Activated CD4-positive, CD25-positive, alpha-beta regulatory T cell treated with anti-CD3 and anti-CD28 coated beads, Interleukin-2, amount 50 U/mL, for 72 hours (primary cell): Measurements from ENCODE around the gene RHCG.

Experiments used
- DNase-seq: peaks from one replicate; pipeline ENCODE4 v3.0.0; 2021

Gene RHCG

DNA sequence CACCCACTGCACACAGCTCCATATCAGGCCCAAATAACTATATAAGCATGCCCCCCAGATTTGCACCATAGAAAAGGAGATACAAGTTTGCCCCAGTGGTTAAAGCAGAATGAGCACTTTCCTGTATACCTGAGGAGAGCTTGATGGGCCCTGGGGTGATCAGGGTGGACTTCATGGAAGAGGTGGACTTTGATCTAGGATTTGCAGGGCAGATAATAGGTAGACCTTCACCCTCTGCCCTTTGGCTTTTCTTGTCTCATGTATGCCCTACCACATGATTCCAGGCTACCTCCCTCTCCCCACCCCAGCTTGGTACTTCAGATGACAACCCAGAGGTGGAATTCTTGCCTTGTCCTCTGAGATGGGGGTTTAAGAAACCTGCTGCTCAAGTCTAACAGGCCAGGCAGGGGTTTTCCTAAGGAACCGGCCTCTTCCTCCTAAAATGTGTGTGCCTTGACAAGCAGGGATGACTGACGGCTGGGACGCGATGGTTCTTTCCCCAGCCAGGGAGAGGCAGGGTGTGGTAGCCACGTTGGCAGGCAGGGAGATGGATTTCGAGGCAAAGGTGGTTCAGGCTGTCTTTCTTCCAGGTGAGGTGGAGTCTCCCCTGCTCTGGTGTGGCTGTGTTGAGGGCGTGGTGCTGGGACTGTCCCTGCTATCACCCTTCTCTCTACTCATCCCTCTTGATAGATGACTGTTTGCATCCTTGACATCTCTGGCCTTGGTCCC, 6.6 kb upstream of the RHCG start:
- no peak for DNase-seq

DNA sequence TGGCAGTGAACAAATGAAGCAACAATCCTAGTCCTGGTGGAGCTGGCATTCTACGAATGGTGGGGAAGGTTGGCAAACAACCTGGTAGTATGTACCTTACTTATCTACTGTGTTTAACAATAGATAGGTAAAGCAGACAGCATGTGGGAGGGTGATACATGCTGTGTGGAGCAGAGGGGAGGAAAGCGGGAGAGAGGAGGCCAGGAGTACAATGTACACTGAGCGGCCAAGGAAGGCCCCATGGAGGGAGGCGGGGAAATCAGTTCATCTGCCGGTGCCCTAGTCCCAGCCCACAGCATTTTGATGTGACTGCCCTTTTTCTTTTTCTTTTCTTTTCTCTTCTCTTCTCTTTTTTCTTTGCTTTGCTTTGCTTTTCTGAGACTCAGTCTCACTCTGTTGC, 5.3 kb upstream of the RHCG start:
- DNase-seq, result no peak

DNA sequence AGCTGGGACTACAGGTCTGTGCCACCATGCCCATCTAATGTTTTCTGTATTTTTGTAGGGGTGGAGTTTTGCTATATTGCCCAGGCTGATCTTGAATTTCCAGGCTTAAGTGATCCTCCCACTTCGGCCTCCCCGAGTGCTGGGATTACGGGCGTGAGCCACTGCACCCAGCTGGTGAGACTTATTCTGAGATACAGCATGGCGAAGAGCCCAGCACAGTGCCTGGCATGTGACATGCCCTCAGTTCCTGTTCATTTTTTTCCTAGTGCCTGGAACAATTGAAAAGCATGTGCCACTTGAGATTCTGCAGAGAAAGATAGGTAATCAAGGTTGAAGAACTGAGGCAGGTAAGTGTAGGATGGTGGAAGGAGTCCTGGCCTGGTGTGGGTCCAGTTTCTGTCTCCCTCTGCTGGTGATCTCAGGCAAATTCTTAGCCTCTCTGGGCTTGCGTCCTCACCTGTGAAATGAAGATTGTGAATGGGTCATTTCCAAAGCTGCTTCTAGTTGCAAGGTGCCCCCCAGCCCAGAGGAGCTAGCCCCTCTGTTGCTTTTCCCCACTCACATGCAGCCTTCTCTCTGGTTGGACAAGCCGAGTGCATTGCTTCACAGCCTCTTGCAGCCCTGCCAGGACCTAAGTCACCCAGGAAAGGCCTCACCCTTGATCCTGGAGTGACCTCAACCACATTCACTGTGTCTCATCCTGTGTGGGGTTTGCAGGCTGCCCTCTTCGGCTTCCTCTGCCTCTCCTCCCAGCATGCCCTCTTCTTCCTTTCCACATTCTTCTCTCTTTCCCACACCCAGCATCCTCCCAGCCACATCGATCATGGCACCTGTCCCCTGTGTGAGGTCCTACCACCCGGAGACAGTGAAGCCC, 4.3 kb upstream of the RHCG start:
- no peak for DNase-seq

DNA sequence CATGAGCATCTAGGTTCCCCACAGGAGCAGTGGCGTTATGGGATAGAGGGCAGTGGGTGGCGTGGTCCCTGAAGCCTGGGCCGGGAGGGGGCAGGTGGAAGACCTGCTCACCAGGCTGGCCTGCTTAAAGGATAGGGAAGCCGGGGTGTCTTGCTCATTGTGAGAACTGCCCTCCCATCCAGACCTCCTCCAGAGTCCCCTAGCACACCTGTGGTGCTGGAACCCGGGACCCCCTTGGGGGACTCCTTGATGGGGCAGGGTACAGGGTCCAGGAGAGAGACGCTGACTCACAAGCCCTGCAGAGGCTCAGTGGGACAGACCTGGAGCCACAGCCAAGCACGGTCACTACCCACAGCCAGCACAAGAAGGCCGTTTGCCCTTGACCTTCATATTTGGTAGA, 2.8 kb upstream of the RHCG start:
- no peak for DNase-seq

GRCh38 chr15:89498574-89498906, 2.2 kb upstream of the RHCG start:
- DNase-seq, result no peak

GRCh38 chr15:89497231-89497630, 848 bp upstream of the RHCG start:
- DNase-seq, result no peak

- no peak for DNase-seq
Observed at GRCh38 chr15:89495638-89496145, 691 bp downstream of the RHCG start.

DNA sequence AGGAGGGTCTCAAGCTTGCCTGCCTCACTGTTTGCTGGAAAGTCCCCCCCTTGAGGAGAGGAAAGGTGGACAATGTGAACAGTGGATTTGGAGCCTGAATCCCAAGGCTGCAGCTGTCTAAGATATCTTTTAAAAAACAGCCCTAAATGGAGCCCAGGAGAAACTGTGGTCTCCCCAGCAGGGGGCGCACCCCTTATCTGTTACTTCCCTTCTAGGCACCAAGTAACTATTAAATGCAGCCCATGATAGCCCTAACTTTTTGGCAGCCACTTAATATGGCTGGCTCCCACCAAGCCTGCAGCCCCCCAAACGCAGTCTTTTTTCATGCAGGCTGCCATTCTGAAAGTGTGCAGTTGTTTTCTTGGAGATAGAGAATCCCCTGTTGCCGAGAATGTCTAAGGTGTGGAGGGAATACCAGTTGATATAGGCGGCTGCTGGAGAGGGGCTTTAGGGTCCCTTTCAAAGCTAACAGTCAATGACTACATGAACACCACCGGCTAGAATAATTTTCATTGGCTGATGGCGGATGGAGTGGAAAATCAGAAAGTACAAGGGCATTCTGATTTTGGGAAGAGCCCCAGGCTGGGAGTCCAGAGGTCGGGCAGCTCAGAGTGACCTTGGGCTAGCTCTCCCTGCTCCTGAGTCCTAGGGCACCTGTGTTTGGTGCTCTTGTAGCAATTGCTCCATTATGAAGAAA, 1.3 kb downstream of the RHCG start:
- peak; percentile 49 for DNase-seq

DNA sequence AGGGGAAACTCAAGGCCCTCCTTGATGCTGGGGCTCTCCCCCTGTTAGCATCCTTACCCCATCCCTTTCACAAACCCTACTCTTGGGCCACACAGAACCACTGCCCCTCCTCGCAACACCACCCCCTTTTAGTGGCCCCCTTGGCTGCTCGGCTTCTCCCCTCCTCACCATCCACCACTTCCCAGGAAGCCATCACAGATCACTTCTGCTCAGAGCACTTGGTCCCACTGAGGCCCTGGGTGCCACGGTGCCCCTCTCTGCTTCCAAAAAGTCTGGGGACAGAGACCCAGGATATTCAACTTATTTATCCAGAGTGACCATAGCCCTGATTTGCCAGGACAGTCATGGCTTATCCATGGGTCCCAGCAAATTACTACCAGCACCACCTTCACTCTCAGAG, 2.4 kb downstream of the RHCG start:
- no peak for DNase-seq

DNA sequence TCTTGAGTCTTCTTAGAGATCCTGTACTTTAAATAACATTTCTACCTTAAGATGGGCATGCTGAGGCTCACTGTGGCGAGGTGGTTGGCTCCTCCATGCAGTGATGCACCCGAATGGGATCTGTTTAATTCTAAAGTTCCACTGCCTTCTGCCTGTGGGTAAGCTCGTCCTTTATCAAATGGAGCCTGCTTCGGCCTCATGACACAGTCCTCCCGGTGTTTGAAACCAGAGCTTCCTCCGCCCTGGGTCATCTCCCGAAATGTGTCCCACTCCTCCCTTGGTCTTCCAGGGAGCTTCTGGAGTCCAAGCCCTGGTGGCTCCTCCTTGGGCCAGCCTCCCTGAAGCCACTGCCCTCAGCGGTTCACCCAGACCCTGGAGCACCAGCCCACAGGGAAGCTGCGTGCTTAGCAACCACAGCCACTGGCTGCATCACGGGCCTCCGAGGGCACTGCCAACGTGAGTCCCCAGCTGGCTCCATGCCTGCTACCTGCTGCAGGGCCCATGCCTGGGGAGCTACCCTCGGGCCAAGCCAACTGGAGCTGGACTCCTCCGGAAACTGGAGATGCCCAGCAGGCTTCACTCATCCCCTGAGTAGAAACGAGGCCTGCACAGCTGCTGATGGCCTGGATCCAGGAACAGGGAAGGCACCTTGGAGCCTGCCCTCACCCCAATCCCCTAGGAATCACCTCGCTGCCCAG, 3.3 kb downstream of the RHCG start:
- no peak for DNase-seq

DNA sequence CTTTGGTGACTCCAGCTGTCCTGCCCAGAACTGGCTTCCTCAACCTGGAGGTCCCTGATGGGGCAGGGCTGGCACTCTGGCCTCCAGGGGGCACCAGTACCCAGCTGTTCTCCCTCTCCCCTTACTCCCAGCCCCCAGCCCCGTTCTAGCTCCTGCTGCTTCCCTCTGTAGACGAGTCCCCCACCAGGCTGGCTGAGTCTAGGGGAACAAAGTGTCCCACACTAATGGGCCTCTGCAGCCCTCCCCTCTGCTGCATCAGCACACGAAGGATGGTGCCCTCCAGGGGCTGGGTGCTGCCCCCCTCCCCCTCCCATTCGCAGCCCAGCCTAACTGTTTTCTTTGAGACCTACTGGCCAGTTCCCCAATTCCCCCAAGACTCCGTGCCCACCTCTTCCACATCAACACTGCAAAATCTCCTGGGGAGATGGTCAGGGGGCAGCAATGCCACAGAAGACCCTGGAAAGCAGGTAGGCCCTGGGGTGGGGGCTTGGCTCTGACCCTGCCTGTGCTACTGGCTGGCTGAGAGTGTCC, 4.2 kb downstream of the RHCG start:
- no peak for DNase-seq

- no peak for DNase-seq
Observed at GRCh38 chr15:89490814-89491315, 5.5 kb downstream of the RHCG start.

DNA sequence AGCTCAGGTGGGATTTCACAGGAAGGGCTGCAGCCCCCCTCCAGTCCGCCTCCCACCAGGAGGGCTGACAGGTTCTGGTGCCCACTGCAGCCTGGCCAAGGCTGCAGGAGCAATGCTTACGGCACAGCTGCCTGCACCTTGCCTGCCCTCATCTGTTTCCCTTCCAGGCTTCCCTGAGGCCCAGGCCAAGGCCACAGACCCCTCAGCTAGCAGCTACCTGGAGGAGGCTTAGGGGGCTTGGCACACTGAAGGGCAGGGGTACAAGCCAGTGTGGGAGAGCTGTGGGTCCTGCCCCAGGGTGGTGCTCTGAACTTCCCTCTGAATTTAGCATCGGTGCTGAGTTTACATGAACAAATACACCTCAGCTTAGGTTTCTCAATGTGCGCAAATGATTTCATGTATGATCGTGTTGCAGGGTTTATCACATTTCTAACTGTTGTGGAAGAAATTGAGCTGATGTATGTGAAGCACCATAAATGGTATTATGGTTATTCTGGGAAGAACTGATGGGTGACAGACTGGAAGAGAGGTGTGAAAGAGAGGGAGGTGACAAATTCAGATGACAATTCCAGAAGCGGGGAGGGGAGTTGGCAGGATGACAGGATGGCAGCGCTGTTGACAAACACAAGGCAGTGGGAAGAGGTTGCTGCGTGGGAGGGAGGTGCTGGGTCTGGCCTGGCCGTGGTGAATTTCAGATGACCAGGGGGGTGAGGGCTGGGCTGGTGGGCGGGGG, 6.1 kb downstream of the RHCG start:
- DNase-seq, result no peak

- no peak for DNase-seq
Observed at GRCh38 chr15:89489376-89489775, 7.0 kb downstream of the RHCG start.

DNA sequence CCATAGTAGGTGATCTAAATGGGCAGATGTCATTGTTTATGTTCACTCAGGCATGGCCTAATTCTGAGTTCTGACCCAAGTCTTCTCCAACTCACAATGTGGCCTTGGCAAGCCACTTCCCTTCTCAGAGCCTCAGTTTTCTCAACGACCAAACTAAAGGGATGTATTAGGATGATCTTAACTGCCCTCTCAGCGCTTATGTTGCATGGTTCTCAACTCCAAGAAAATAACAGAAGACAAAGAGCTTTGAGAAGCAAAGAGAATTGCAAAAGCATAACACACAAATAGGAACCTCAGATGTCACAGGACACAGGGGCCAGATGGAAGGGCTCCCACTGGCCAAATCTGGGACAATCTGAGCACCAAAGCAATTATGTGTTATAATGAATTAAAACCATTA, 8.6 kb downstream of the RHCG start:
- no peak for DNase-seq

DNA sequence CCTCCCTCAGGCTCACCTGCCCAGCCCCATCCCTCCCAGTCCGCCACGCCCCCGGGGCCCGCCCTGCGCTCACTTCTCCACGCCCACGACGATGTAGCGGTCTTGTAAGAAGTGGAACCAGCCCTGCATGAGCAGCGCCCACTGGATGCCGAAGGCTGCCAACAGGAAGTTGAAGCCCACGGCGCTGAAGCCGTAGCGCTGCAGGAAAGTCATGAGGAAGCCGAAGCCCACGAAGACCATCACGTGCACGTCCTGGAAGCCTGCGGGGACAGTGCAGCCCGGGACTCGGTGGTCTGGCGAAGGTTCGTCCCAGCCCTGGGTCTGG, 9.7 kb downstream of the RHCG start:
- DNase-seq, result peak; percentile 40

GRCh38 chr15:89483079-89483478, 13.3 kb downstream of the RHCG start:
- no peak for DNase-seq

DNA sequence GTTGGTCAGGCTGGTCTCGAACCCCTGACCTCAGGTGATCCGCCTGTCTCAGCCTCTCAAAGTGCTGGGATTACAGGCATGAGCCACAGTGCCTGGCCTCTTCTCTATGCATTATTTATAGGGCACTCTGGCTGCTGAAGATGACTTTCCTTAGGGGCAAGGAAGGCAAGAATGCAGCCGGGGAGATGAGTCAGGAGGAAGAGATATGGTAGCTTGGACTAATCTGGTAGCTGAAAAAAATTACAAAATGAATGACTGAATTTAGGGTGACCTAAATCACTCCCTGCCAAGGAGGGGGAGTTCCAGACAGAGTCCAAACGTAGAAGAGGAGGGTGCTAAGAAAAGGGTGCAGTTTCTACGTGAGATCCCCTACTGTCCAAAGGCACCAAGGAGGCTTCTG, 14.2 kb downstream of the RHCG start:
- no peak for DNase-seq

GRCh38 chr15:89480505-89480904, 15.9 kb downstream of the RHCG start:
- no peak for DNase-seq

DNA sequence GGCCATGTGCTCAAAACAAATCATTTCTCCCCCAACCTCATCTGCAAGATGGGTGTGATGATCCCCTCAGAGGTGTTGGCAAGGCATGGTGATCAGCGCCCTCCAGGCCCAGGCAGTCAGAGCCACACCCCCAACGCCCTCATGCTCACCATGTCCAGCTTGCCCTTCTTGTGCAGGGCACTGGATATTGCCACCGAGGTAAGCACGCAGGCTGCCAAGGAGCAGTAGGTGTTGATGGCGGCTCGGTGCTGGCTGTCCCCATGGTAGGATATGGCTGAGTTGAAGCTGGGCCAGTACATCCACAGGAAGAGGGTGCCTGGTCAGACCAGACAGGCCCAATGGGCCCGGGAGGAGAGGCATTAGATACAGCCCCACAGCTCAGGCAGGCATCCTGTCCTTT, 17.2 kb downstream of the RHCG start:
- no peak for DNase-seq

DNA sequence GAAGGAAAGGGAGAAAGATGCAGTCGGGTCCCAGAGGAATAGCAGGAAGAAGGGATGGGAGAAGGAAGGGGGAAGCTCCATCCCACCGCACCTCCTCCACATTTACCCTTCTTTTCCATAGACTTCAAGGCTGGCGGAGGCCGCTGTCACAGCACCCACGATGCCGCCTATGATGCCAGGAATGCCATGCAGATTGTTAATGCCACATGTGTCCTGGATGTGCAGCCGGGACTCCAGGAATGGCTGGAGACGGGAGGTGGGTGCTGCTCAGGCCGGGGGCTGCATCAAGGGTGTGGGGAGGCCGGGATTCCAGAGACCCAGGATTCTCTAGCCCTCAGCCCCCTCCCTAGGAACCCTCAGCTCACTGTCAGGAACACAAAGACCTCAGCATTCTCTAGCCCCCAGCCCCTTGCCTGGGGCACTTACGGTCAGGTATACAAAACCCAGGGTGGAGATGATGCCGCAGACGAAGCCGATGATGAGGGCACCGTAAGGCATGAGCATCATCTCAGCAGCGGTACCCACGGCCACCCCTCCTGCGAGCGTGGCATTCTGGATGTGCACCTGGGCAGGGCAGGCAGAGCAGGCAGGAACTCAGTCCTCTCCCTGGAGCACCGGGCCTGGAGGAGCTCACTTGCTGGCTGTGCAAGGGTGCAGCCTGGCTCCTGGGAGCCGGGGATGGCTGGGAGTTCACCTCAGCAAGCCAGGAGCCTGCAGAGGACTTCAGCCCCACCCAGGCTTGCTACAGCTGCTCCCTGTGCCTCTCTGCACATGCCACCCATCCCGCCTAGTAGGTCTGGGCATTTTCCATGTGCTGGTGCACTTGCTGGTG, 18.8 kb downstream of the RHCG start:
- DNase-seq, result no peak
